Esophagus muscularis mucosa (tissue), 3 donors: ENCODE measurements around the gene RAPGEF1.

ENCODE experiments used
- POLR2A ChIP-seq: fragments of 450-650 bp; IDR thresholded peaks from one replicate; pipeline ENCODE4 v1.6.1; 2017; ENCODE audit warnings: antibody characterized with exemption, moderate library complexity, mild to moderate bottlenecking, low read depth
- POLR2AphosphoS5 ChIP-seq, 2 donors: sonication (generic); formaldehyde crosslinking; IDR thresholded peaks; one replicate each; pipeline ENCODE4 v1.6.1; 2017; ENCODE audit warnings: antibody characterized with exemption in 2 of 2
- TF ChIP-seq, protein P1 (sequence below), 3 experiments: fragments of 200-600 bp in 2 of 3; fragments of 450-650 bp in 1 of 3; sonication (generic) in 2 of 3; IDR thresholded peaks; one replicate each; pipeline ENCODE4 v1.5.1; 2017 to 2019; ENCODE audit warnings: antibody characterized with exemption in 3 of 3, mild to moderate bottlenecking in 2 of 3, moderate library complexity in 1 of 3

DNA sequence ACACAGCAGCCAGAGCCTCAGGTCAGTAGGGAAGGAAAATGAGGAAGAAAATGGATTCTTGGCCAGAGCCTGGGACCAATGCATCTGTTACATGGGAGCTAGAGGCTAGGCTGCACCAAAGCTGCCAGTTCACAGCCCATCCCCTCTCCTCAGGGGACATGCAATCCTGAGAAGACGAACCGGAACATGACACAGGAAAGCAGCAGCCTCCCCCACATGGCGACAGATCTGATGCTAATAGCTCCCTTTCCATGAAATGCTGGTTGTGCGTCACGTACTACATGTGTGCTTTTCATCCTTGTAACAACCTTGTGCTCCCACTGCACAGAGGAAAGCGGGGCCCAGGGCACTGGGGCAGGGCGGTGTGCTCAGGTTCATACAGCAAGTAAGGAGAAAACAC, 127.0 kb downstream of the RAPGEF1 start:
- TF ChIP-seq, protein P1, sequence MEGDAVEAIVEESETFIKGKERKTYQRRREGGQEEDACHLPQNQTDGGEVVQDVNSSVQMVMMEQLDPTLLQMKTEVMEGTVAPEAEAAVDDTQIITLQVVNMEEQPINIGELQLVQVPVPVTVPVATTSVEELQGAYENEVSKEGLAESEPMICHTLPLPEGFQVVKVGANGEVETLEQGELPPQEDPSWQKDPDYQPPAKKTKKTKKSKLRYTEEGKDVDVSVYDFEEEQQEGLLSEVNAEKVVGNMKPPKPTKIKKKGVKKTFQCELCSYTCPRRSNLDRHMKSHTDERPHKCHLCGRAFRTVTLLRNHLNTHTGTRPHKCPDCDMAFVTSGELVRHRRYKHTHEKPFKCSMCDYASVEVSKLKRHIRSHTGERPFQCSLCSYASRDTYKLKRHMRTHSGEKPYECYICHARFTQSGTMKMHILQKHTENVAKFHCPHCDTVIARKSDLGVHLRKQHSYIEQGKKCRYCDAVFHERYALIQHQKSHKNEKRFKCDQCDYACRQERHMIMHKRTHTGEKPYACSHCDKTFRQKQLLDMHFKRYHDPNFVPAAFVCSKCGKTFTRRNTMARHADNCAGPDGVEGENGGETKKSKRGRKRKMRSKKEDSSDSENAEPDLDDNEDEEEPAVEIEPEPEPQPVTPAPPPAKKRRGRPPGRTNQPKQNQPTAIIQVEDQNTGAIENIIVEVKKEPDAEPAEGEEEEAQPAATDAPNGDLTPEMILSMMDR (IDR thresholded peaks at IDR 0.05), result no peak
- no peak for TF ChIP-seq POLR2A
- no peak for TF ChIP-seq POLR2AphosphoS5 (IDR thresholded peaks at IDR 0.05)
